ENCODE data around the gene TXNDC16. TPM values are rescaled to one million over a fixed set of nuclear protein-coding genes. Genes with fewer than 3 reads are reported as not detected.

Gene TXNDC16
- total and polyA plus RNA-seq, 4 donors = 1.5 to 22.1 (median 3.4) TPM

DNA sequence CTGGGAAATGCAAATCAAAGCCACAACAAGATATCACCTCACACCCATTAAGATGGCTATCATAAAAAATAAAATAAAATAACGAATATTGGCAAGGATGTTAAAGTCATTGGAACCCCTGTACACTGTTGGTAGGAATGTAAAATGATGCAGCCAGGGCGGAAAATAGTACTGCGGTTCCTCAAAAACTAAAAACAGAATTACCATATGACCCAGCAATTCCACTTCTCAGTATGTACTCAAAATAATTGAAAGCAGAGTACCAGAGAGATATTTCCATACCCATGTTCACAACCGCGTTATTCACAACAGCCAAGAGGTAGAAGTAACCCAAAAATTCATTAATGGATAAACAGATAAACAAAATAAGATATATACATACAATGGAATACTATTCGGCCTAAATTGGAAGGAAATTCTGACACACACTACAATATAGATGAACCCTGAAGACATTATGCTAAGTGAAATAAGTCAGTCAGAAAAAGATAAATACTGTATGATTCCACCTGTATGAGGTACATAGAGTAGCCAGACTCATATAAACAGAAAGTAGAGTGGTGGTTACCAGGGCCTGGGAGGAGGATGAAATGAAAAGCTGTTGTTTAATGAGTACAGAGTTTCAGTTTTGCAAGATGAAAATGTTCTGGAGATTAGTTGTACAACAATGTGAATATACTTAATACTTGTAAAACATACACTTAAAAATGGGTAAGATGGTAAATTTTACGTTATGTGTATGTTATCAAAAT is 84.6 kb downstream of the TXNDC16 start:
- Histone ChIP-seq H3K36me3 (ENCODE audit: control insufficient read depth in 4 of 4, insufficient read depth in 4 of 4, low read length in 4 of 4) (peaks cover 0 to 8% (median 2%) of the 10 kb centered on the region in 4 donors), H3K9me3 (ENCODE audit: control insufficient read depth in 4 of 4, insufficient read depth in 3 of 4, low read length in 3 of 4) (no peaks in the 10 kb centered on the region), H3K4me3 (no peak overlapping the region), H3K9ac (ENCODE audit: insufficient read depth in 1 of 2, low read length in 2 of 2) (no peak overlapping the region), H3K27me3 (ENCODE audit: control insufficient read depth in 3 of 3, insufficient read depth in 3 of 3, low read length in 2 of 3) (no peaks in the 10 kb centered on the region), H3K27ac (ENCODE audit: low read depth in 1 of 2, low read length in 1 of 2) (no peak overlapping the region), H3K4me1 (ENCODE audit: control insufficient read depth in 5 of 5, insufficient read depth in 5 of 5, low read length in 5 of 5) (no peaks in the 10 kb centered on the region)
- TF ChIP-seq, protein P1, sequence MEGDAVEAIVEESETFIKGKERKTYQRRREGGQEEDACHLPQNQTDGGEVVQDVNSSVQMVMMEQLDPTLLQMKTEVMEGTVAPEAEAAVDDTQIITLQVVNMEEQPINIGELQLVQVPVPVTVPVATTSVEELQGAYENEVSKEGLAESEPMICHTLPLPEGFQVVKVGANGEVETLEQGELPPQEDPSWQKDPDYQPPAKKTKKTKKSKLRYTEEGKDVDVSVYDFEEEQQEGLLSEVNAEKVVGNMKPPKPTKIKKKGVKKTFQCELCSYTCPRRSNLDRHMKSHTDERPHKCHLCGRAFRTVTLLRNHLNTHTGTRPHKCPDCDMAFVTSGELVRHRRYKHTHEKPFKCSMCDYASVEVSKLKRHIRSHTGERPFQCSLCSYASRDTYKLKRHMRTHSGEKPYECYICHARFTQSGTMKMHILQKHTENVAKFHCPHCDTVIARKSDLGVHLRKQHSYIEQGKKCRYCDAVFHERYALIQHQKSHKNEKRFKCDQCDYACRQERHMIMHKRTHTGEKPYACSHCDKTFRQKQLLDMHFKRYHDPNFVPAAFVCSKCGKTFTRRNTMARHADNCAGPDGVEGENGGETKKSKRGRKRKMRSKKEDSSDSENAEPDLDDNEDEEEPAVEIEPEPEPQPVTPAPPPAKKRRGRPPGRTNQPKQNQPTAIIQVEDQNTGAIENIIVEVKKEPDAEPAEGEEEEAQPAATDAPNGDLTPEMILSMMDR (IDR thresholded peaks at IDR 0.05; ENCODE audit: control extremely low read depth, extremely low read depth) = no peak
- no peak for DNase-seq
- 91 to 94% methylated on average over 7 of the region's 7 CpGs for WGBS, 2 donors
- no peak for ATAC-seq (ENCODE audit: insufficient read depth, low FRiP score)

DNA sequence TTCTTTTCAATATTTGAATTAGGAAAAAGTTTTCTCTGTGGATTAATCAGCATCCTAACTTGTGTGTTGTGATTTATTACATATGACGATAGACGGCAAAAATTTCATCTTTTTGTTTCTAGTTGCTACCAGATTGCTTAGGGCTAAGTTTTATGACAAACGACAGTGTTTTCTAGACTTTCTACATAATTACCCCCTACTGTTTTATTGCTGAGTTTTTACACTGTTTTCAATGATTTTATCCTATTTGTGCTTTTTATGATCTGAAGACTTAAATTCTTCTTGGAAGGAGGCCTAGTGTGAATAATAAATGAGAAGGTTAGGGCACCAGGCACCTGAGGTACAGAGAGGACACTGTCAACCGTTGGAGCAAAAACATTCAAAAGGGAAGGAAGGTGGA is 88.1 kb downstream of the TXNDC16 start:
- H3K27ac ChIP-seq (ENCODE audit: low read depth in 1 of 2, low read length in 1 of 2) = no peak overlapping the region
- no peak overlapping the region for H3K9ac ChIP-seq (ENCODE audit: insufficient read depth in 1 of 2, low read length in 2 of 2)
- H3K27me3 ChIP-seq (ENCODE audit: control insufficient read depth in 3 of 3, insufficient read depth in 3 of 3, low read length in 2 of 3) = no peaks in the 10 kb centered on the region
- TF ChIP-seq, protein P1 (IDR thresholded peaks at IDR 0.05; ENCODE audit: control extremely low read depth, extremely low read depth) = no peak
- WGBS, 2 donors = 79 to 93% methylated on average over 4 of the region's 4 CpGs
- H3K9me3 ChIP-seq (ENCODE audit: control insufficient read depth in 4 of 4, insufficient read depth in 3 of 4, low read length in 3 of 4) = peaks cover 0 to 4% (median 1%) of the 10 kb centered on the region in 4 donors
- H3K4me3 ChIP-seq = no peak overlapping the region
- ATAC-seq (ENCODE audit: insufficient read depth, low FRiP score) (no peak), DNase-seq (no peak)
- peaks cover 0 to 10% (median 3%) of the 10 kb centered on the region in 4 donors for H3K36me3 ChIP-seq (ENCODE audit: control insufficient read depth in 4 of 4, insufficient read depth in 4 of 4, low read length in 4 of 4)
- H3K4me1 ChIP-seq (ENCODE audit: control insufficient read depth in 5 of 5, insufficient read depth in 5 of 5, low read length in 5 of 5) = no peaks in the 10 kb centered on the region

DNA sequence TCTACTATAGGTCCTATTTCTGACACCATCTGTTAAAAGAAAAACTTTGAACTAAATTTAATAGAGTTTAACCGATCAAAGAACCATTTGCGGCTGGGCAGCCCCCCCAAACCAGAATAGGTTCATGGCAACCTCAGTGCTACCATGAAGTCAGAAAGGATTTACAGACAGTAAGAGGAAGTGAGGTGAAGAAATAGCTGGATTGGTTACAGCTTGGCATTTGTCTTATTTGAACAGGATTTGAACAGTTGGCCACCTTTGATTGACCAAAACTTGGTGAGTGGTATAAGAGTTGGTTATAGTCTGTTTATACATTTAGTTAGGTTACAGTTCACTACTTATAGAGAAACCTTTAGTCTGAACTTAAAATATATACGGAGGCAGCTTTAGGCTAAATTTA is 88.9 kb downstream of the TXNDC16 start:
- no peak overlapping the region for H3K9ac ChIP-seq (ENCODE audit: insufficient read depth in 1 of 2, low read length in 2 of 2)
- DNase-seq (no peak), ATAC-seq (ENCODE audit: insufficient read depth, low FRiP score) (no peak)
- peaks cover 0 to 10% (median 2%) of the 10 kb centered on the region in 4 donors for H3K36me3 ChIP-seq (ENCODE audit: control insufficient read depth in 4 of 4, insufficient read depth in 4 of 4, low read length in 4 of 4)
- 80 to 96% methylated on average over 3 of the region's 3 CpGs for whole genome bisulfite sequencing, 2 donors
- H3K4me3 ChIP-seq = no peak overlapping the region
- no peaks in the 10 kb centered on the region for H3K4me1 ChIP-seq (ENCODE audit: control insufficient read depth in 5 of 5, insufficient read depth in 5 of 5, low read length in 5 of 5)
- no peaks in the 10 kb centered on the region for H3K27me3 ChIP-seq (ENCODE audit: control insufficient read depth in 3 of 3, insufficient read depth in 3 of 3, low read length in 2 of 3)
- TF ChIP-seq, protein P1 (IDR thresholded peaks at IDR 0.05; ENCODE audit: control extremely low read depth, extremely low read depth) = no peak
- H3K9me3 ChIP-seq (ENCODE audit: control insufficient read depth in 4 of 4, insufficient read depth in 3 of 4, low read length in 3 of 4) = peaks cover 0 to 4% (median 1%) of the 10 kb centered on the region in 4 donors
- H3K27ac ChIP-seq (ENCODE audit: low read depth in 1 of 2, low read length in 1 of 2) = no peak overlapping the region

All from lung (tissue), 12 donors.